Muscle of back (tissue), 11 donors: ENCODE results near the gene MMP24. TPM values are rescaled to one million over a fixed set of nuclear protein-coding genes. Genes with fewer than 3 reads are reported as not detected.

Experiments
- DNase-seq, 3 donors: peaks; one replicate each; pipeline versions ENCODE4 v3.0.0 to v3.0.0-alpha.2; 2013
- polyA plus RNA-seq, 10 donors: library from polyadenylated mRNA; unstranded; fragments of 120-200 nt; gene quantifications; one replicate each; pipeline ENCODE4 v1.2.1, GENCODE V29; 2013; ENCODE audit not compliant: insufficient read length in 10 of 10

MMP24 gene
- polyA plus RNA-seq, 10 donors = 0.25 to 0.59 (median 0.51) TPM

GRCh38 chr20:35291654-35292503, 65.4 kb downstream of the MMP24 start, which contains the start of gene FAM83C:
Gene FAM83C (minus strand): TSS chr20:35292425. CDS start chr20:35292304, 121 bp downstream.
- no peak for DNase-seq

GRCh38 chr20:35292504-35293285, 66.2 kb downstream of the MMP24 start:
- DNase-seq = no peak

GRCh38 chr20:35293303-35294292, 67.1 kb downstream of the MMP24 start:
- no peak for DNase-seq

GRCh38 chr20:35294293-35294685, 67.8 kb downstream of the MMP24 start:
- DNase-seq = no peak

GRCh38 chr20:35295058-35295457, 68.6 kb downstream of the MMP24 start:
- no peak for DNase-seq

- DNase-seq = no peak
These were observed 69.2 kb downstream of the MMP24 start for GRCh38 chr20:35295674-35296073.

- DNase-seq = no peak
These were observed 69.6 kb downstream of the MMP24 start for GRCh38 chr20:35296101-35296554.

- no peak for DNase-seq
These were observed 70.7 kb downstream of the MMP24 start for GRCh38 chr20:35297155-35297554.

GRCh38 chr20:35297740-35298139, 71.2 kb downstream of the MMP24 start:
- no peak for DNase-seq

- DNase-seq = no peak
These were observed 71.8 kb downstream of the MMP24 start for GRCh38 chr20:35298264-35298663.

- no peak for DNase-seq
These were observed 73.3 kb downstream of the MMP24 start for GRCh38 chr20:35299780-35300179.

GRCh38 chr20:35300469-35301262, 74.2 kb downstream of the MMP24 start:
- DNase-seq = no peak

- DNase-seq = no peak
These were observed 74.9 kb downstream of the MMP24 start for GRCh38 chr20:35301426-35301825.

GRCh38 chr20:35302421-35303335, 76.2 kb downstream of the MMP24 start:
- DNase-seq = no peak

GRCh38 chr20:35303382-35303734, 76.9 kb downstream of the MMP24 start:
- DNase-seq = no peak

GRCh38 chr20:35303735-35304491, 77.4 kb downstream of the MMP24 start:
- DNase-seq = peak; percentile 81 to 86 (median 83)

GRCh38 chr20:35304956-35305355, 78.5 kb downstream of the MMP24 start:
- DNase-seq = no peak

- peak in 1 of 3 donors; percentile 97 for DNase-seq
These were observed 79.4 kb downstream of the MMP24 start for GRCh38 chr20:35305682-35306556.
